Activated CD4-positive, CD25-positive, alpha-beta regulatory T cell (primary cell): ENCODE measurements around the gene DDAH2.
A peak's percentile ranks its signal among the peaks of the same experiment; 100 is the strongest.

Experiments used
- DNase-seq, 4 experiments: peaks; one replicate each; lab custom pipeline; 2025; lab: John Stamatoyannopoulos, UW

The DDAH2 gene

DNA sequence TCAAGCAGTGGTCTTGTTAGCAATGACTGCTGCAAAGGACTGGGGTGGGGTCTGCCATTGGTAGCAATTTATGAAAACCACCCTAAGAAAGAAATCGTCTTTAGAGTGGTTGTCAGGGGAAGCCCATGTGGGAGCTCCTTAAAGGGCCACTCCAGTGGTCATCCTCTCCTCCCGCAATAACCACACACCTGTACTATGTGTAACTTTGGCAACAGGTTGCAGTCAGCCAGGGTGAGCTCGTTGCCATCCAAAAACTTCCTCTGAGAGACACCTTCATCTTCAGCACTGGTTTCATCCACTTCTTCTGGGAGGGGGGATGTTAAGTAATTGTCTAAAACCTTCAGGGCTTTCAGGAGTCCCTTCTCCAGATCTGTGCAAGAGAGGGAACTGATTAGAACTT, 2.9 kb upstream of the DDAH2 start:
- no peak for DNase-seq

- no peak for DNase-seq
Observed at GRCh38 chr6:31730631-31731086, 1.6 kb upstream of the DDAH2 start.

GRCh38 chr6:31729979-31730630, 1.0 kb upstream of the DDAH2 start:
- peak; percentile 28 to 56 (median 34) for DNase-seq

DNA sequence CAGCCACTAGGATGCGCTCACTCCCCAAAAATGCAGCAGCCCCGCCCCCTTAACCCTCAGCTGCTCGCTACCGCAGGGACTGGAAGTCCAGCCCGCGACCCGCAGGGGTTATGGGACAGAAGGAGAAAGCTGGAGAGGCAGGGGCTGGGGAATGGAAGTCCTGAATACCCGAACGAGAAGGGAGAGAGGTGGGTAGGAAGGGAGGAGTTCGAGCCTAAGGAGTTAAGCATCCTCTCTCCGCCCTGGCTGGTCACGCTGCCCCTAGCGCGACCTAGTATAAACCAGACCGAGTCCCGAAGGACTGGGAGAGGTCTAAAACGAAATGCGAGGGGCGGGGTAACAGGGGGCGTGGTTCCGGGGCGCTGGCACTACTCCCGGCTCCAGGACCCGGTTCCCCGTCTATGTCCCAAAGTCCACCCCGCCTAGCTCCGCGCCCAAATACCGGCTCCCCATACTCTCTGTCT, 448 bp upstream of the DDAH2 start:
- DNase-seq: peak; percentile 57 to 66 (median 62)

DNA sequence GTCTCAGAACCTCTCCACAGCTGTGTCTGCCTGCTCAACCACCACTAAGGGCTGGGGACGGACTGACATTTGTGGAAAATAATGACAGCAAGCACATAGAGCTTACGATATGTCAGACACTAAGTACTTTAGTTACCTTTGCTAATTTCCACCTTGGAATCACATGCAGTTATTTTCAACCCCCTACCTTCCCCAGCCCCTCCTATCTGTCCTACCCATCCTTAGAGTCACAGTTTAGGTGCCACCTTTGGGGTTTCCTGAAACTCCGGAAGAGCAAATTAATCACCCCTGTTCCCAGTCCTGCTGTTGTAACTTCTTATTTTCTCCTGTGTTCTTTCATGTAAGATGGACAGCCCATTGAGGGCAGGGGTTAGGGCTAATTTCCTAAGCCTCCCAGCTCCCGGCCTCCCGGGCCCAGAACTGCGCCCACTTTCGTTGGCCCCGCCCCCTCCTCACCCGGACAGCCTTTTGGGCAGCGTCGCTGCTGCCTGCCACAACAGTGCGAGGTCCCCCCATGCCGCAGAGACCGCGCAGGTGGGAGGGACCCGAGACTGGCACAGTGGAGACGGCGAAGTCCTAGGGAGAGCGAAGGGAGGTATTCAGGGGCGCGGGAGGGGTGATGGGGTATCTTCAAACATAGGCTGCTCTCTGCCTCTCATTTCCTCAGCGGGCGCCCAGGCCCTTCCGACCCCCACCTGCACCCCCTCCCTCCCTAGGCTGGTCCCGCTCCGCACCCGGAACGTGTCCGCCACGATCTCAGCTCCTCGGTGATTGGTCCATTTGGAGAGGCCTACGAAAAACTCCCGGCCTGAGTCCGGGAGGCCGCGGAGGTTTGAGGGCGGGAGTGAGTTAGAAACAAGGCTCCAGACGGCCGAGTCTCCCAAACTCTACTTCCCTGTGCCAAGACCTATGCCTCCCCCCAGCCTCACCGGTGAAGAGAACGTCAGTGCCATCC, 1.1 kb downstream of the DDAH2 start:
- no peak for DNase-seq

GRCh38 chr6:31727034-31727716, 1.9 kb downstream of the DDAH2 start:
- no peak for DNase-seq

GRCh38 chr6:31725502-31726350, 3.4 kb downstream of the DDAH2 start:
- no peak for DNase-seq

- no peak for DNase-seq
Observed at GRCh38 chr6:31723980-31724691, 5.0 kb downstream of the DDAH2 start.

GRCh38 chr6:31723245-31723979, 5.7 kb downstream of the DDAH2 start, which contains the start of gene MPIG6B:
Gene MPIG6B (plus strand): TSS chr6:31723373. CDS start chr6:31723384, 11 bp downstream.
- DNase-seq: no peak

- no peak for DNase-seq
Observed at GRCh38 chr6:31722173-31722572, 6.9 kb downstream of the DDAH2 start.

DNA sequence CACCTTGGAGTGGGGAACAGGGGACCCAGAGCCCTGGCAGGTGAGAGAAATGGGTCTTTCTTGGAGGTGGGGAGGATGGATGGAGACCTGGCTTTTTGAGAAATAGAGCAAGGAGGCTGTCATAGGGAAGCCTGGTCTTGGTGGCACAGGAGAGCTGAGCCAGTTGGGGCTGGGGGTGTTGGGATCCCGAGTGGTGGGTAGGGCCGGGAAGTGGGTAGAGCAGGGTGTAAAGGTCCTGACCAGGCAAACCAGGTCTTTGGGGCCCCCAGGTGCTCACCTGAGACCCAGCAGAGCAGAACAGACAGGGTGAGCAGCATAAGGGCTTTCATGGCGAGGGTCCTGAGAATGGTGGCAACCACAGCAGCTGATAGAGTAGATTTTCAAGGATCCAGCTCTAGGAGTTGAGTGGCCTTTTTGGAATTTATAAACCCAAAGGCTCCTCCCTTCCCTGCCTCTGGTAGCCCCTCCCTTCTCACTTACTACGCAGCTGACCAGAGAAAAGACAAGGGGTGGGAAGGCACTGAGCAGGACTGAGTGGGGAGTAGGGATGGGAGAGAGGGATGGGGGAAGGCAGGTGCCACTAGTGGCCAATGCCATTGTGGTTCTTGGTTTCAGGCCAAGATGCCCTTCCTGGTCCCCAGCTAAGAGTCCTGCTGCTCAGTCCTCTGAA, 7.6 kb downstream of the DDAH2 start, which contains the start of gene LY6G6C:
Gene LY6G6C, minus strand, starts transcription at position 396 of the 670 bp plus-strand sequence. Its CDS starts 67 bp downstream, at position 329.
- no peak for DNase-seq

GRCh38 chr6:31720196-31720770, 8.8 kb downstream of the DDAH2 start:
- DNase-seq: no peak

GRCh38 chr6:31719001-31719400, 10.1 kb downstream of the DDAH2 start:
- no peak for DNase-seq

GRCh38 chr6:31718265-31718664, 10.8 kb downstream of the DDAH2 start:
- no peak for DNase-seq

DNA sequence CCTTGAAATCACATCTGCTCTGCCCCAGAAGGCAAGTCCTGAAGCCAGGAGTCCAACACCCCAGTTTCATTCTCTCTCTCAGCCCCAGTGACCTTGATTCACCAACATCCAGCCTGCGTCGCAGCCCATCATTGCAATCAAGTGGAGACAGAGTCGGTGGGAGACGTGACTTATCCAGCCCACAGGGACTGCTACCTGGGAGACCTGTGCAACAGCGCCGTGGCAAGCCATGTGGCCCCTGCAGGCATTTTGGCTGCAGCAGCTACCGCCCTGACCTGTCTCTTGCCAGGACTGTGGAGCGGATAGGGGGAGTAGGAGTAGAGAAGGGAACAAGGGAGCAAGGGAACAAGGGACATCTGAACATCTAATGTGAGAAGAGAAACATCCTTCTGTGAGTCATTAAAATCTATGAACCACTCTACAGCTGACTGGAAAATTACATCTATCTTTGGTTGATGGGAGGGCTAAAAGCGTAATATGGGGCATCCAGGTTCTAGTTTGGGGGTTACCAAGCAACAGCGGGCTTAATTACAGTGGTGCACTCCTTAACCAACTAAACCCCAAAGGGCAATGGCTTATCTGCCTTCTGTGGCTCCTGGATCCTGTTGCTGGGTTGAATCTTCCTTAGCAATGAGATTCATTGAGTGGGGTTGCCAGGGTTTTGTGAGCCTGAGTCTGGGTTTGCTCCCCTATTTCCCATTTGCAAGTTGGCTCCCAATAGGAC, 11.4 kb downstream of the DDAH2 start:
- no peak for DNase-seq

DNA sequence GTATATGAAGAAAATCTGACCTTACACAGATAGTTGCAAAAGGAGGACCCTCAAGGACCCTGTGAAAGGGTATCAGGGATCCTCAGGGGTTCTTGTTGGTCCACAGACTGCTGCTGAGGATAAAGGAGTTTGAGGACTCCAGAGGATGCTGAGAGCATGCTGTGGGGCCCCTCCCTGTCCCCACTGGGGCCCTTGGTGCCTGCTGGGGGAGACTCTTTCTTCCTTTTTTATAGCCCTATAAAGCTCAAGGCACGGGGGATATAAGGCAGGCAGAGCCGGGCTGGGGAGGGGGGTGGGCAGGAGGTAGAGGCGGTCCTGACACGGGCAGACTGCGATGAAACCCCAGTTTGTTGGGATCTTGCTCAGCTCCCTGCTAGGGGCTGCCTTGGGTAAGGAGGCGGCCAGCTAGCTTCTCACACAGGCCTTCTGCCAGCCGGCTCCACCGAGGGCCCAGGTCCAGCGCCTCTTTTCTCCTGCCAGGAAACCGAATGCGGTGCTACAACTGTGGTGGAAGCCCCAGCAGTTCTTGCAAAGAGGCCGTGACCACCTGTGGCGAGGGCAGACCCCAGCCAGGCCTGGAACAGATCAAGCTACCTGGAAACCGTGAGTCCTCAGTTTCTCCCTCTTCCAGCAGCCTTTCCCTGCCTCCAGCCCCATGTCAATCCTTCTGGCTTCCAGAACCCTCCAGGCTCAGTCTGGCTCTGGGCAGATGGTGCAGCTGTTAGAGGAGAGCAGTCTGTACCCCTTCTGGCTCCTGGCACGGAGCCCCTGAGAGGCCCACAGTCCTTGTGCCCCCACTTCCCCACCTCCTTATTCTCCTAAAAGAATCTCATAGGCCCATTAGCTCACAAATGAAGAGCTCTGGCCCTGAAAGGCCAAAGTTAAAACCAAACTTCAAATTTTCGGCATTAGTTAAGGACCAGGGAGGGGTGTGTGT, 13.8 kb downstream of the DDAH2 start, which contains the start of gene LY6G6D:
Gene LY6G6D, plus strand, starts transcription at position 327 of the 937 bp plus-strand sequence. Its CDS starts 8 bp downstream, at position 335.
- no peak for DNase-seq
